Neuron (in vitro differentiated cells): ENCODE measurements around the gene ZNF609.
A peak's percentile ranks its signal among the peaks of the same experiment; 100 is the strongest.

ENCODE experiments used
- H2AFZ ChIP-seq: one replicate; pipeline ENCODE4 v1.6.1; 2013; ENCODE audit warnings: low read depth, mild to moderate bottlenecking, inconsistent platforms, low read length, moderate library complexity
- H3K27me3 ChIP-seq: one replicate; pipeline ENCODE4 v1.6.1; 2013; ENCODE audit warnings: low read length; ENCODE audit not compliant: insufficient read depth
- H3K36me3 ChIP-seq: one replicate; pipeline ENCODE4 v1.6.1; 2013; ENCODE audit warnings: low read length; ENCODE audit not compliant: insufficient read depth
- H3K4me1 ChIP-seq: one replicate; pipeline ENCODE4 v1.6.1; 2013; ENCODE audit warnings: low read length; ENCODE audit not compliant: insufficient read depth
- H3K4me3 ChIP-seq: 2 replicates; pipeline ENCODE4 v1.5.1; 2013; ENCODE audit warnings: mild to moderate bottlenecking, low read length, moderate library complexity
- H3K9me3 ChIP-seq: one replicate; pipeline ENCODE4 v1.6.1; 2013; ENCODE audit warnings: low read length

The ZNF609 gene

GRCh38 chr15:64460206-64460723 lies at the start of gene ZNF609:
ZNF609 (plus strand) TSS chr15:64460578; CDS start chr15:64499420, 38,842 bp downstream.
- H3K4me3 ChIP-seq: peak within 1 kb of the TSS; percentile 90
- peaks cover 56% of the 10 kb centered on the region for H3K4me1 ChIP-seq
- peak within 1 kb of the TSS; percentile 4 for H2AFZ ChIP-seq
- peaks cover 3% of the 10 kb centered on the region for H3K36me3 ChIP-seq
- no peaks in the 10 kb centered on the region for H3K9me3 ChIP-seq
- no peaks in the 10 kb centered on the region for H3K27me3 ChIP-seq

- Histone ChIP-seq H3K4me3 (no peak overlapping the region), H3K9me3 (no peaks in the 10 kb centered on the region), H3K4me1 (no peaks in the 10 kb centered on the region), H3K27me3 (no peaks in the 10 kb centered on the region), H2AFZ (no peak overlapping the region), H3K36me3 (peaks cover 62% of the 10 kb centered on the region)
Observed at GRCh38 chr15:64412216-64412615, 48.2 kb upstream of the ZNF609 start.

- Histone ChIP-seq H3K36me3 (peaks cover 57% of the 10 kb centered on the region), H3K4me1 (no peaks in the 10 kb centered on the region), H3K27me3 (no peaks in the 10 kb centered on the region), H3K9me3 (no peaks in the 10 kb centered on the region), H3K4me3 (no peak overlapping the region), H2AFZ (no peak overlapping the region)
Observed at GRCh38 chr15:64422697-64423096, 37.7 kb upstream of the ZNF609 start.

- no peak overlapping the region for H2AFZ ChIP-seq
- H3K4me3 ChIP-seq: no peak overlapping the region
- H3K4me1 ChIP-seq: no peaks in the 10 kb centered on the region
- H3K36me3 ChIP-seq: peaks cover 46% of the 10 kb centered on the region
- H3K27me3 ChIP-seq: no peaks in the 10 kb centered on the region
- H3K9me3 ChIP-seq: no peaks in the 10 kb centered on the region
Observed at GRCh38 chr15:64423970-64424369, 36.4 kb upstream of the ZNF609 start.

- Histone ChIP-seq H3K36me3 (peaks cover 42% of the 10 kb centered on the region), H3K9me3 (no peaks in the 10 kb centered on the region), H3K27me3 (no peaks in the 10 kb centered on the region), H3K4me1 (peaks cover 5% of the 10 kb centered on the region), H2AFZ (no peak overlapping the region), H3K4me3 (no peak overlapping the region)
Observed at GRCh38 chr15:64425221-64425620, 35.2 kb upstream of the ZNF609 start.

- no peak overlapping the region for H2AFZ ChIP-seq
- H3K36me3 ChIP-seq: peaks cover 36% of the 10 kb centered on the region
- H3K4me1 ChIP-seq: peaks cover 12% of the 10 kb centered on the region
- H3K27me3 ChIP-seq: no peaks in the 10 kb centered on the region
- no peak overlapping the region for H3K4me3 ChIP-seq
- no peaks in the 10 kb centered on the region for H3K9me3 ChIP-seq
Observed at GRCh38 chr15:64426845-64427465, 33.4 kb upstream of the ZNF609 start.

- peaks cover 12% of the 10 kb centered on the region for H3K4me1 ChIP-seq
- no peaks in the 10 kb centered on the region for H3K9me3 ChIP-seq
- H3K27me3 ChIP-seq: no peaks in the 10 kb centered on the region
- no peak overlapping the region for H2AFZ ChIP-seq
- peaks cover 24% of the 10 kb centered on the region for H3K36me3 ChIP-seq
- no peak overlapping the region for H3K4me3 ChIP-seq
Observed at GRCh38 chr15:64429448-64429847, 30.9 kb upstream of the ZNF609 start.

- Histone ChIP-seq H2AFZ (no peak overlapping the region), H3K4me1 (peaks cover 12% of the 10 kb centered on the region), H3K4me3 (no peak overlapping the region), H3K36me3 (peaks cover 21% of the 10 kb centered on the region), H3K9me3 (no peaks in the 10 kb centered on the region), H3K27me3 (no peaks in the 10 kb centered on the region)
Observed at GRCh38 chr15:64430000-64430735, 30.2 kb upstream of the ZNF609 start.

- H3K4me1 ChIP-seq: no peaks in the 10 kb centered on the region
- H2AFZ ChIP-seq: no peak overlapping the region
- H3K4me3 ChIP-seq: no peak overlapping the region
- H3K9me3 ChIP-seq: no peaks in the 10 kb centered on the region
- peaks cover 13% of the 10 kb centered on the region for H3K36me3 ChIP-seq
- H3K27me3 ChIP-seq: no peaks in the 10 kb centered on the region
Observed at GRCh38 chr15:64437982-64438381, 22.4 kb upstream of the ZNF609 start.

GRCh38 chr15:64438653-64439447 lies 21.5 kb upstream of the ZNF609 start:
- no peaks in the 10 kb centered on the region for H3K27me3 ChIP-seq
- peaks cover 13% of the 10 kb centered on the region for H3K36me3 ChIP-seq
- no peaks in the 10 kb centered on the region for H3K4me1 ChIP-seq
- H3K9me3 ChIP-seq: no peaks in the 10 kb centered on the region
- H2AFZ ChIP-seq: no peak overlapping the region
- no peak overlapping the region for H3K4me3 ChIP-seq

GRCh38 chr15:64441852-64442251 lies 18.5 kb upstream of the ZNF609 start:
- Histone ChIP-seq H3K4me3 (no peak overlapping the region), H3K9me3 (no peaks in the 10 kb centered on the region), H2AFZ (no peak overlapping the region), H3K36me3 (peaks cover 7% of the 10 kb centered on the region), H3K27me3 (no peaks in the 10 kb centered on the region), H3K4me1 (no peaks in the 10 kb centered on the region)

GRCh38 chr15:64443016-64443415 lies 17.4 kb upstream of the ZNF609 start:
- Histone ChIP-seq H3K27me3 (no peaks in the 10 kb centered on the region), H3K4me1 (no peaks in the 10 kb centered on the region), H3K4me3 (no peak overlapping the region), H3K9me3 (no peaks in the 10 kb centered on the region), H2AFZ (no peak overlapping the region), H3K36me3 (peaks cover 11% of the 10 kb centered on the region)
